ENCODE data around the gene PLA2R1. TPM values are rescaled to one million over a fixed set of nuclear protein-coding genes. Genes with fewer than 3 reads are reported as not detected.

Gene PLA2R1
- total and polyA plus RNA-seq, 2 of the 4 experiments (the other 2 are of a cell fraction) = 0.43 to 0.54 TPM

GRCh38 chr2:159989249-159989648, 73.2 kb downstream of the PLA2R1 start:
- Histone ChIP-seq H2BK5ac (ENCODE audit: low read depth, low read length, poor library complexity, severe bottlenecking) (no peak overlapping the region), H2AK5ac (ENCODE audit: low read depth, low read length) (no peak overlapping the region), H3K36me3 (ENCODE audit: control insufficient read depth, insufficient read depth, low read length) (no peaks in the 10 kb centered on the region), H3K4me2 (ENCODE audit: low read depth, low read length) (no peak overlapping the region), H2AFZ (replicated peaks; ENCODE audit: low read length, poor library complexity) (no peak overlapping the region), H3K18ac (ENCODE audit: low read depth, low read length) (no peak overlapping the region), H4K91ac (ENCODE audit: insufficient read depth, low read depth, low read length) (no peak overlapping the region), H3K4me3 (ENCODE audit: insufficient read depth, low read depth, low read length) (no peak overlapping the region), H3K14ac (replicated peaks; ENCODE audit: low read depth, low read length) (no peak overlapping the region), H4K20me1 (ENCODE audit: insufficient read depth, low read length) (peaks cover 2% of the 10 kb centered on the region; the same call in 1 of the 2 replicates), H3K27ac (ENCODE audit: insufficient read depth, low read length) (no peak overlapping the region), H2BK15ac (ENCODE audit: low read depth, low read length) (no peak overlapping the region), H3K56ac (ENCODE audit: extremely low read depth, insufficient read depth, low read length) (no peak overlapping the region), H3K9ac (ENCODE audit: low read depth, low read length) (no peak overlapping the region), H3K9me1 (ENCODE audit: insufficient read depth, low read length) (no peaks in the 10 kb centered on the region), H3K4me1 (ENCODE audit: control insufficient read depth, insufficient read depth, low read length) (no peaks in the 10 kb centered on the region), H3K27me3 (ENCODE audit: control insufficient read depth, insufficient read depth, low read length) (peaks cover 7% of the 10 kb centered on the region), H2BK120ac (ENCODE audit: low read depth, low read length) (no peak overlapping the region), H3K79me1 (ENCODE audit: low read depth in 1 of 2, low read length in 2 of 2) (no peaks in the 10 kb centered on the region), H4K8ac (ENCODE audit: low read depth in 2 of 2, low read length in 2 of 2) (no peak overlapping the region), H4K5ac (ENCODE audit: low read depth, low read length) (no peak overlapping the region), H2BK20ac (ENCODE audit: low read depth, low read length) (no peak overlapping the region), H2AK9ac (replicated peaks; ENCODE audit: low read depth, low read length, poor library complexity) (no peak overlapping the region), H3K9me3 (ENCODE audit: control insufficient read depth, insufficient read depth, low read length) (no peaks in the 10 kb centered on the region), H3K23ac (ENCODE audit: low read depth, low read length) (no peak overlapping the region), H3K4ac (ENCODE audit: low read depth, low read length) (no peak overlapping the region)
- no peak for TF ChIP-seq ELK1 (IDR thresholded peaks at IDR 0.05; ENCODE audit: borderline replicate concordance, low read depth, low read length)
- no peak for TF ChIP-seq FOS (IDR thresholded peaks at IDR 0.05; ENCODE audit: low read depth, low read length)
- no peak for TF ChIP-seq CHD1 (IDR thresholded peaks at IDR 0.05; ENCODE audit: low read depth, low read length)
- no peak for TF ChIP-seq RCOR1 (IDR thresholded peaks at IDR 0.05; ENCODE audit: insufficient replicate concordance, low read length)
- no peak for TF ChIP-seq BHLHE40 (IDR thresholded peaks at IDR 0.05; ENCODE audit: low read depth, low read length)
- TF ChIP-seq, protein P1, sequence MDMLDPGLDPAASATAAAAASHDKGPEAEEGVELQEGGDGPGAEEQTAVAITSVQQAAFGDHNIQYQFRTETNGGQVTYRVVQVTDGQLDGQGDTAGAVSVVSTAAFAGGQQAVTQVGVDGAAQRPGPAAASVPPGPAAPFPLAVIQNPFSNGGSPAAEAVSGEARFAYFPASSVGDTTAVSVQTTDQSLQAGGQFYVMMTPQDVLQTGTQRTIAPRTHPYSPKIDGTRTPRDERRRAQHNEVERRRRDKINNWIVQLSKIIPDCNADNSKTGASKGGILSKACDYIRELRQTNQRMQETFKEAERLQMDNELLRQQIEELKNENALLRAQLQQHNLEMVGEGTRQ (IDR thresholded peaks at IDR 0.05; ENCODE audit: low read depth, low read length) = no peak
- no peak for TF ChIP-seq MXI1 (IDR thresholded peaks at IDR 0.05; ENCODE audit: borderline replicate concordance, low read depth, low read length)
- no peak for TF ChIP-seq POLR2A (IDR thresholded peaks at IDR 0.05; ENCODE audit: low read depth, low read length)
- no peak for TF ChIP-seq SMC3 (IDR thresholded peaks at IDR 0.05; ENCODE audit: low read depth, low read length)
- TF ChIP-seq MAFK (IDR thresholded peaks at IDR 0.05; ENCODE audit: low read depth, low read length) = no peak
- TF ChIP-seq NFE2L2 (IDR thresholded peaks at IDR 0.05; ENCODE audit: low read depth, low read length) = no peak
- TF ChIP-seq RAD21 (IDR thresholded peaks at IDR 0.05; ENCODE audit: low read length) = no peak
- TF ChIP-seq, protein P2, sequence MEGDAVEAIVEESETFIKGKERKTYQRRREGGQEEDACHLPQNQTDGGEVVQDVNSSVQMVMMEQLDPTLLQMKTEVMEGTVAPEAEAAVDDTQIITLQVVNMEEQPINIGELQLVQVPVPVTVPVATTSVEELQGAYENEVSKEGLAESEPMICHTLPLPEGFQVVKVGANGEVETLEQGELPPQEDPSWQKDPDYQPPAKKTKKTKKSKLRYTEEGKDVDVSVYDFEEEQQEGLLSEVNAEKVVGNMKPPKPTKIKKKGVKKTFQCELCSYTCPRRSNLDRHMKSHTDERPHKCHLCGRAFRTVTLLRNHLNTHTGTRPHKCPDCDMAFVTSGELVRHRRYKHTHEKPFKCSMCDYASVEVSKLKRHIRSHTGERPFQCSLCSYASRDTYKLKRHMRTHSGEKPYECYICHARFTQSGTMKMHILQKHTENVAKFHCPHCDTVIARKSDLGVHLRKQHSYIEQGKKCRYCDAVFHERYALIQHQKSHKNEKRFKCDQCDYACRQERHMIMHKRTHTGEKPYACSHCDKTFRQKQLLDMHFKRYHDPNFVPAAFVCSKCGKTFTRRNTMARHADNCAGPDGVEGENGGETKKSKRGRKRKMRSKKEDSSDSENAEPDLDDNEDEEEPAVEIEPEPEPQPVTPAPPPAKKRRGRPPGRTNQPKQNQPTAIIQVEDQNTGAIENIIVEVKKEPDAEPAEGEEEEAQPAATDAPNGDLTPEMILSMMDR (conservative IDR thresholded peaks at IDR 0.05; ENCODE audit: low read depth, low read length) = no peak
- TF ChIP-seq RFX5 (IDR thresholded peaks at IDR 0.05; ENCODE audit: low read depth, low read length) = no peak
- no peak for TF ChIP-seq CEBPB (IDR thresholded peaks at IDR 0.05; ENCODE audit: low read depth, low read length)
- WGBS, 2 experiments (ENCODE audit: extremely low coverage in 2 of 2, insufficient read length in 1 of 2) = no CpG with 5 or more reads among the region's 4 CpGs
- ATAC-seq (ENCODE audit: low read depth) = no peak
- BruUV-seq (replicated peaks) = no TSS peak
- intact Hi-C loops (cut with micrococcal nuclease) = no loop called here
- CTCF ChIA-PET = no interaction called here
- POLR2A ChIA-PET (ENCODE audit: unreplicated experiment) = no interaction called here
- in situ Hi-C loops (cut with MboI; ENCODE audit: low sequenced_read_pairs) = no loop called here
- dilution Hi-C loops (cut with HindIII; ENCODE audit: low sequenced_read_pairs, unreplicated experiment) = no loop called here
- no peak for DNase-seq
